NCI-H2171 treated with DMSO at 0.1 percent for 48 hours (cell line): Measurements from ENCODE around the gene CKAP5.

Source experiments
- DNase-seq: peaks from one replicate; lab custom pipeline; 2025; lab: John Stamatoyannopoulos, UW

The CKAP5 gene

GRCh38 chr11:46698597-46698996 is 147.5 kb downstream of the CKAP5 start:
- no peak for DNase-seq

- no peak for DNase-seq
Observed at GRCh38 chr11:46697723-46698122, 148.4 kb downstream of the CKAP5 start.

- no peak for DNase-seq
Observed at GRCh38 chr11:46697303-46697702, 148.8 kb downstream of the CKAP5 start.

- DNase-seq: no peak
Observed at GRCh38 chr11:46696212-46696558, 149.9 kb downstream of the CKAP5 start.

- DNase-seq: no peak
Observed at GRCh38 chr11:46695345-46696211, 150.5 kb downstream of the CKAP5 start.

GRCh38 chr11:46694607-46695006 is 151.5 kb downstream of the CKAP5 start:
- no peak for DNase-seq

- DNase-seq: no peak
Observed at GRCh38 chr11:46694072-46694471, 152.0 kb downstream of the CKAP5 start.

GRCh38 chr11:46693597-46694012 is 152.5 kb downstream of the CKAP5 start:
- DNase-seq: no peak
